ENCODE measurements around the gene RPS25. TPM values are rescaled to one million over a fixed set of nuclear protein-coding genes. Genes with fewer than 3 reads are reported as not detected.
"Not testable (repeated sequence)": the region's sequence is repeated elsewhere in the genome, so short reads cannot be mapped to it uniquely, and the experiment has no call there.

Gene RPS25
- total and polyA plus RNA-seq, 2 experiments from 2014 or later, result 1,058 to 1,502 TPM

DNA sequence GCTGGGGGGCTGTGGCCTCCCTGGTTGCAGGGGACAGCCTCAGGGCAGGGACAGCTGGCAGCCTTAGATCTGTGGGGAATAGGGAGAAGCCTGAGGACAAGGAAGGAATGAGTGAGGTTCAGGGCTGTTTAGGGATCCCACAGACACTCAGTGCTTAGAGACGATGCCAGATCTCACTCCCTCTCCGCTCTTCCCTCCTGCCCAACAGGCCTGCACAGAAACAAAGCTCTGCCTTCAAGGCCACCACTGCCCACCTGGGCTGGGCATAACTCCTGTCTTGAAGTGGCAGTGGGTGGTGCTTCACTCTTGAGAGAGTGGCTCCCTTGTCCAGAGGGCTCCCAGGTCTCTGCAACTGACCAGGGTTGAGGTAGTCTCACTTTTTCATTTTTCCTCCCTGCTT is 33.3 kb downstream of the RPS25 start:
- TF ChIP-seq EZH2 (IDR thresholded peaks at IDR 0.05; ENCODE audit: borderline replicate concordance) (no peak), EZH2phosphoT487 (IDR thresholded peaks at IDR 0.05; ENCODE audit: low read depth, severe bottlenecking, unreplicated experiment) (no peak), CTCF (IDR thresholded peaks at IDR 0.05; ENCODE audit: poor library complexity) (no peak)
- Histone ChIP-seq H3K4me1 (ENCODE audit: insufficient read depth) (no peaks in the 10 kb centered on the region), H3K27ac (no peak overlapping the region), H3K4me3 (no peak overlapping the region), H4K20me1 (ENCODE audit: insufficient read depth, poor library complexity, severe bottlenecking) (no peaks in the 10 kb centered on the region), H3K9me2 (replicated peaks; ENCODE audit: insufficient read depth) (no peaks in the 10 kb centered on the region), H3K9me3 (ENCODE audit: low read depth) (no peaks in the 10 kb centered on the region), H3K4me2 (no peak overlapping the region), H3K79me2 (no peaks in the 10 kb centered on the region), H2AFZ (no peak overlapping the region), H3K36me3 (replicated peaks; ENCODE audit: insufficient read depth, low read depth) (no peaks in the 10 kb centered on the region), H3K27me3 (no peaks in the 10 kb centered on the region)
- no peak for DNase-seq (ENCODE audit: low spot score)
- 85% methylated on average over 2 of the region's 2 CpGs for WGBS (ENCODE audit: low lambda C conversion rate, missing lambda C conversion rate)

- not testable (repeated sequence) for DNase-seq (ENCODE audit: low spot score); H3K27ac ChIP-seq; H3K4me2 ChIP-seq; H3K4me3 ChIP-seq; H3K36me3 ChIP-seq (replicated peaks; ENCODE audit: insufficient read depth, low read depth); H3K27me3 ChIP-seq; H4K20me1 ChIP-seq (ENCODE audit: insufficient read depth, poor library complexity, severe bottlenecking); H3K79me2 ChIP-seq; H3K9me2 ChIP-seq (replicated peaks; ENCODE audit: insufficient read depth); H3K9me3 ChIP-seq (ENCODE audit: low read depth); H2AFZ ChIP-seq; H3K4me1 ChIP-seq (ENCODE audit: insufficient read depth)
- 85% methylated on average over 8 of the region's 8 CpGs for WGBS (ENCODE audit: low lambda C conversion rate, missing lambda C conversion rate)
Measured at GRCh38 chr11:118984337-118984736, 33.8 kb downstream of the RPS25 start.

DNA sequence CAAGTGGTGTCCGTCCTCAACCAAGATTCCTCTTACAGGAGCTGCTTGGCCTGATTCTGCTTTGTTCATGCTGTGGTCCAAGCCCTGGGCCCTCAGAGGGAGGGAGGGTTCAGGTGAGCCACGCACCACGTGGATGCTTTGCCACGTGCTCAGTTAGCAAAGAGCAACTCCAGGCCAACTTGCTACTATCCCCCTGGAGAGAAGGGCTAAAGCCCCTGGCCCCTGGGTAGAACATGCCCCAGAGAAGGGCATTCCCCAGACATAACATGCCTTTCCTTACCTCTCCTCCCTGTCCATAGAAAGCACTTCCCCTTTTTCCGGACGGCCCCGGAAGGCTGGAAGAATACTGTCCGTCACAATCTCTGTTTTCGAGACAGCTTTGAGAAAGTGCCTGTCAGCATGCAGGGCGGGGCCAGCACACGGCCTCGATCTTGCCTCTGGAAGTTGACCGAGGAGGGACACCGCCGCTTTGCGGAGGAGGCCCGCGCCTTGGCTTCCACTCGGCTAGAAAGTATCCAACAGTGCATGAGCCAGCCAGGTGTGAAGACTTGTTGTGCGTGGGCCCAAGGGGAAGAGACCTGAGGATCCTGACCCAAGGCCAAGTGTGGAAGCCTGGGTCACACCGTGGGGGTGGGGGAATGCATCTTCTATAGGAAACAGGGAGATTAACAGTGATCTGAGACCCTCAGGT is 37.8 kb downstream of the RPS25 start:
- Histone ChIP-seq H3K9me2 (replicated peaks; ENCODE audit: insufficient read depth) (no peaks in the 10 kb centered on the region), H3K36me3 (replicated peaks; ENCODE audit: insufficient read depth, low read depth) (no peaks in the 10 kb centered on the region), H3K79me2 (no peaks in the 10 kb centered on the region), H3K9me3 (ENCODE audit: low read depth) (no peaks in the 10 kb centered on the region), H3K4me2 (peak overlapping the region; percentile 25), H3K4me1 (ENCODE audit: insufficient read depth) (no peaks in the 10 kb centered on the region), H3K27me3 (no peaks in the 10 kb centered on the region), H4K20me1 (ENCODE audit: insufficient read depth, poor library complexity, severe bottlenecking) (no peaks in the 10 kb centered on the region), H3K27ac (no peak overlapping the region), H2AFZ (no peak overlapping the region), H3K4me3 (no peak overlapping the region)
- WGBS (ENCODE audit: low lambda C conversion rate, missing lambda C conversion rate), result 52% methylated on average over 21 of the region's 21 CpGs
- TF ChIP-seq EZH2phosphoT487 (IDR thresholded peaks at IDR 0.05; ENCODE audit: low read depth, severe bottlenecking, unreplicated experiment) (no peak), CTCF (IDR thresholded peaks at IDR 0.05; ENCODE audit: poor library complexity) (no peak), EZH2 (IDR thresholded peaks at IDR 0.05; ENCODE audit: borderline replicate concordance) (no peak)
- peak; percentile 21 for DNase-seq (ENCODE audit: low spot score)

GRCh38 chr11:118979434-118979833 is 38.7 kb downstream of the RPS25 start:
- no peak overlapping the region for H3K4me2 ChIP-seq
- H2AFZ ChIP-seq, result no peak overlapping the region
- no peaks in the 10 kb centered on the region for H3K79me2 ChIP-seq
- TF ChIP-seq CTCF (IDR thresholded peaks at IDR 0.05; ENCODE audit: poor library complexity) (no peak), EZH2 (IDR thresholded peaks at IDR 0.05; ENCODE audit: borderline replicate concordance) (no peak), EZH2phosphoT487 (IDR thresholded peaks at IDR 0.05; ENCODE audit: low read depth, severe bottlenecking, unreplicated experiment) (no peak)
- WGBS (ENCODE audit: low lambda C conversion rate, missing lambda C conversion rate), result 48% methylated on average over 9 of the region's 9 CpGs
- no peaks in the 10 kb centered on the region for H3K9me2 ChIP-seq (replicated peaks; ENCODE audit: insufficient read depth)
- no peaks in the 10 kb centered on the region for H4K20me1 ChIP-seq (ENCODE audit: insufficient read depth, poor library complexity, severe bottlenecking)
- no peaks in the 10 kb centered on the region for H3K9me3 ChIP-seq (ENCODE audit: low read depth)
- H3K27me3 ChIP-seq, result no peaks in the 10 kb centered on the region
- H3K4me1 ChIP-seq (ENCODE audit: insufficient read depth), result no peaks in the 10 kb centered on the region
- no peak overlapping the region for H3K4me3 ChIP-seq
- no peak for DNase-seq (ENCODE audit: low spot score)
- no peaks in the 10 kb centered on the region for H3K36me3 ChIP-seq (replicated peaks; ENCODE audit: insufficient read depth, low read depth)
- no peak overlapping the region for H3K27ac ChIP-seq

All from hepatocyte (in vitro differentiated cells).